Endodermal cell (in vitro differentiated cells): Measurements from ENCODE around the gene IMPDH1. TPM values are rescaled to one million over a fixed set of nuclear protein-coding genes. Genes with fewer than 3 reads are reported as not detected.

Source experiments
- DNase-seq: peaks from one replicate; pipeline ENCODE4 v3.0.0-alpha.2; 2017
- H3K27ac ChIP-seq: 2 replicates; pipeline ENCODE4 v1.5.1; 2013; ENCODE audit warnings: mild to moderate bottlenecking, low read depth, low read length, moderate library complexity
- H3K27me3 ChIP-seq: 2 replicates; pipeline ENCODE4 v1.6.1; 2013; ENCODE audit warnings: mild to moderate bottlenecking, low read length, moderate library complexity; ENCODE audit not compliant: insufficient read depth, control insufficient read depth, poor library complexity, severe bottlenecking
- H3K36me3 ChIP-seq: 2 replicates; pipeline ENCODE4 v1.7.0; 2013; ENCODE audit warnings: mild to moderate bottlenecking, low read length, moderate library complexity; ENCODE audit not compliant: control insufficient read depth, insufficient read depth
- H3K4me1 ChIP-seq: one replicate; pipeline ENCODE4 v1.7.0; 2013; ENCODE audit warnings: low read length; ENCODE audit not compliant: control insufficient read depth, insufficient read depth
- H3K4me3 ChIP-seq: 2 replicates; pipeline ENCODE4 v1.5.1; 2013; ENCODE audit warnings: mild to moderate bottlenecking, low read length, moderate library complexity
- H3K9ac ChIP-seq: 2 replicates; pipeline ENCODE4 v1.6.1; 2013; ENCODE audit warnings: mild to moderate bottlenecking, low read length, moderate library complexity; ENCODE audit not compliant: poor library complexity, severe bottlenecking; ENCODE audit errors: extremely low read depth
- H3K9me3 ChIP-seq: 2 replicates; pipeline ENCODE4 v1.6.1; 2013; ENCODE audit warnings: mild to moderate bottlenecking, low read length, moderate library complexity; ENCODE audit not compliant: control insufficient read depth
- H3K27ac Mint-ChIP-seq: 2 replicates; pipeline ENCODE4 v1.8.0; 2020; ENCODE audit warnings: mixed read lengths
- H3K27me3 Mint-ChIP-seq: 2 replicates; pipeline ENCODE4 v1.8.0; 2021; ENCODE audit warnings: mild to moderate bottlenecking, mixed read lengths; ENCODE audit not compliant: insufficient read depth
- H3K36me3 Mint-ChIP-seq: 2 replicates; pipeline ENCODE4 v1.8.0; 2020; ENCODE audit warnings: low read depth, mixed read lengths
- H3K4me1 Mint-ChIP-seq: 2 replicates; pipeline ENCODE4 v1.8.0; 2020; ENCODE audit warnings: mixed read lengths
- H3K4me3 Mint-ChIP-seq: 2 replicates; pipeline ENCODE4 v1.8.0; 2020; ENCODE audit warnings: mild to moderate bottlenecking, moderate library complexity, mixed read lengths
- H3K9me3 Mint-ChIP-seq: 2 replicates; pipeline ENCODE4 v1.8.0; 2020; ENCODE audit warnings: mild to moderate bottlenecking, mixed read lengths
- WGBS, 2 experiments: methylation state at CpG; one replicate each; pipeline versions ENCODE4 v1.1.5 to v1.1.7; 2013; ENCODE audit warnings: missing lambda C conversion rate in 2 of 2, mixed read lengths in 1 of 2; ENCODE audit not compliant: insufficient coverage in 1 of 2, insufficient read length in 1 of 2; 5-methylcytosine and 5-hydroxymethylcytosine counted together
- total RNA-seq, 2 donors: library from RNA; stranded (reverse); fragmentation: NEBNext Ultra II Directional in 1 of 2; extraction: Animal tissue kit (Norgen Biotek cat#: 25700) in 1 of 2; gene quantifications; 2 replicates in 1 of 2; 3 replicates in 1 of 2; pipeline ENCODE4 v1.2.1, GENCODE V29; 2021
- TF ChIP-seq, protein P1 (sequence below): fragments of 200-600 bp; sonication (generic); conservative IDR thresholded peaks from 2 replicates; pipeline ENCODE4 v1.5.0; 2021; ENCODE audit warnings: antibody characterized with exemption, mild to moderate bottlenecking

Gene IMPDH1
- total RNA-seq, 2 donors from 2014 or later, result 13.4 to 16.5 TPM

DNA sequence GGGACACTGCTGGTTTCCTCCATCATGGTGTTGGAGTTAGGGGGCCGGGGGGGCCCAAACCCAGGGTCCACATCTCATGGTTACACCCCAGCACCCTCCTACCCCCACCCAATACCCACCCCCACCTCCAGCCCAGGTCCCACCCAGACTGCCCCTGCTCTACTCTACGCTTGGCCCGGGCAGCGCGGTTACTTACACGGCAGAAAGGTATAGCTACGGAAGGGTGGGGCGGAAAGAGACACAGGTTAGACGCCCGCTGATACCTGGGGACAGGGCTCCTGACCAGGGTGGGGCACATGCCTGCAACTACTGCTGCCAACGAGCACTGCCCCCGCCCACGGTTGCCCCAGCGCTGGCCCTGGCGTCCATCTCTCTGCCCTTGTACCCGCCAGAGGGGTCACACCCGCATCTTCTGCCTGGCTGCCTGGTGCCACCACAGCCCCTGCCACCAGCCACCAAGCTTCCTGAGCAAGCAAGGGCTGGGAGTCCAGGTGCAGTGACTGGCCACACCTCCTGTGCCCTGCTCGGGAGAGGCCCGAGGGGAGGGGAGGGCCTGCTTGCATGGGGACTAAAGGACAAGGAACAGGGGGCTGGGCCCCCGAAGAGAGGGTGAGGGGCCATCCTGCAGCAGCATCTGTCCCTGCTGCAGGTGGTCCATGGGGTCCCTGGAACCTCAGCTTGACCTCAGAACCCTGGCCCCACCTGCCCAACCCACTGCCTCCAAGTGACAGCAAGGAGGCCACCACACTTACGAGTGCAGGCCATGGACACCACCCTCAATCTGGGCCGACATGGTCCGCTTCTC, 16.1 kb downstream of the IMPDH1 start:
- no peaks in the 10 kb centered on the region for H3K4me1 Mint-ChIP-seq
- Histone ChIP-seq H3K27ac (no peak overlapping the region), H3K9me3 (no peaks in the 10 kb centered on the region), H3K27me3 (peaks cover 5% of the 10 kb centered on the region), H3K9ac (no peak overlapping the region), H3K36me3 (no peaks in the 10 kb centered on the region), H3K4me3 (no peak overlapping the region), H3K4me1 (no peaks in the 10 kb centered on the region)
- 93 to 98% methylated on average over 11 to 22 of the region's 23 CpGs for WGBS, 2 experiments
- H3K4me3 Mint-ChIP-seq, result no peak overlapping the region
- no peak for DNase-seq
- no peak overlapping the region for H3K27ac Mint-ChIP-seq
- no peaks in the 10 kb centered on the region for H3K9me3 Mint-ChIP-seq
- H3K27me3 Mint-ChIP-seq, result peaks cover 13% of the 10 kb centered on the region
- TF ChIP-seq, protein P1, sequence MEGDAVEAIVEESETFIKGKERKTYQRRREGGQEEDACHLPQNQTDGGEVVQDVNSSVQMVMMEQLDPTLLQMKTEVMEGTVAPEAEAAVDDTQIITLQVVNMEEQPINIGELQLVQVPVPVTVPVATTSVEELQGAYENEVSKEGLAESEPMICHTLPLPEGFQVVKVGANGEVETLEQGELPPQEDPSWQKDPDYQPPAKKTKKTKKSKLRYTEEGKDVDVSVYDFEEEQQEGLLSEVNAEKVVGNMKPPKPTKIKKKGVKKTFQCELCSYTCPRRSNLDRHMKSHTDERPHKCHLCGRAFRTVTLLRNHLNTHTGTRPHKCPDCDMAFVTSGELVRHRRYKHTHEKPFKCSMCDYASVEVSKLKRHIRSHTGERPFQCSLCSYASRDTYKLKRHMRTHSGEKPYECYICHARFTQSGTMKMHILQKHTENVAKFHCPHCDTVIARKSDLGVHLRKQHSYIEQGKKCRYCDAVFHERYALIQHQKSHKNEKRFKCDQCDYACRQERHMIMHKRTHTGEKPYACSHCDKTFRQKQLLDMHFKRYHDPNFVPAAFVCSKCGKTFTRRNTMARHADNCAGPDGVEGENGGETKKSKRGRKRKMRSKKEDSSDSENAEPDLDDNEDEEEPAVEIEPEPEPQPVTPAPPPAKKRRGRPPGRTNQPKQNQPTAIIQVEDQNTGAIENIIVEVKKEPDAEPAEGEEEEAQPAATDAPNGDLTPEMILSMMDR, result no peak
- H3K36me3 Mint-ChIP-seq, result peaks cover 3% of the 10 kb centered on the region

DNA sequence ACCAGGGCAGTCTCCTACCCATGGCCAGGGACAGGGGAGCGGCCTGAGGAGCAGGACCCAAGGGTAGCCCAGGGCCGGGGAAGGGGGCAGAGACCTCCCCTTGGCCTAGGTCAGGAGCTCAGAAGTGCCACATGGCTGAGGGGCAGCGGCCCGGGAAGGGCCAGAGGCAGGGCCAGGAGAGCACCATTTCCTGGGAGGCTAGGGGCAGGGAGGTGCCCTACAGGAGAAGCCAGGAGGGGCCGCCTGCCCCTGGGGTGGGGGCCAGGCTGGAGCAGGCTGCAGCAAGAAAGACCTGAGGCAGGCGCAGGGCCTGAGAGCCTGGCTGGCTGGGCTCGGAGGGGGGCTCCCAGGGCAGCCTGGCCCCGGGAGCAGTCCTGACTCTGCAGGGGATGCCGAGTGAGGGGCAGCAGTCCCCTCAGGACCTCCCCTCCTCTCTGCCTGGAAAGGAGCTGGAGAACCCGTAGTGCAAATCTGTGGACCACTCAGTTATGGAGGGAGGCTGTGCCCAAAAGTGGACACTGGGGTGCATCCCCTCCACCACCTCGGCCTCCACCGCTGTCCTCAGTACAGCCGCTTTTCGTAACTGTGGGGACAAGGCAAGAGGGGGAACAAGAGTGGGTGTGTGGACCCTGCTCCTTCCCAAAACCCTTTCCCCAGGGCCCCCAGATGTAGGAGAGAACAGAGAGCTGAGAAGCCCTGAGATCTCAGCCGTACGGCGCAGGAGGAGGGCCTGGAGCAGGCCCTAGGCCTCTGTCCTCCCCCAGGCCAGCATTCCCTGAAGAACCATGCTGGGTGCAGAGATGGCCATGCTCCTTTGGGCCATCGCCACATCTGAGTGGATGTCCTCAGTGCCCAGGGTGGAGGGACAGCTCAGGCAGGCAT, 17.1 kb downstream of the IMPDH1 start:
- no peak for DNase-seq
- H3K27ac ChIP-seq, result no peak overlapping the region
- no peaks in the 10 kb centered on the region for H3K36me3 ChIP-seq
- no peak overlapping the region for H3K9ac ChIP-seq
- H3K27ac Mint-ChIP-seq, result no peak overlapping the region
- H3K4me1 Mint-ChIP-seq, result no peaks in the 10 kb centered on the region
- H3K4me1 ChIP-seq, result no peaks in the 10 kb centered on the region
- H3K27me3 ChIP-seq, result peaks cover 15% of the 10 kb centered on the region
- peaks cover 22% of the 10 kb centered on the region for H3K27me3 Mint-ChIP-seq
- no peaks in the 10 kb centered on the region for H3K9me3 ChIP-seq
- H3K9me3 Mint-ChIP-seq, result no peaks in the 10 kb centered on the region
- 92 to 93% methylated on average over 7 to 18 of the region's 18 CpGs for WGBS, 2 experiments
- TF ChIP-seq, protein P1, result no peak
- no peaks in the 10 kb centered on the region for H3K36me3 Mint-ChIP-seq
- H3K4me3 ChIP-seq, result no peak overlapping the region
- no peak overlapping the region for H3K4me3 Mint-ChIP-seq

DNA sequence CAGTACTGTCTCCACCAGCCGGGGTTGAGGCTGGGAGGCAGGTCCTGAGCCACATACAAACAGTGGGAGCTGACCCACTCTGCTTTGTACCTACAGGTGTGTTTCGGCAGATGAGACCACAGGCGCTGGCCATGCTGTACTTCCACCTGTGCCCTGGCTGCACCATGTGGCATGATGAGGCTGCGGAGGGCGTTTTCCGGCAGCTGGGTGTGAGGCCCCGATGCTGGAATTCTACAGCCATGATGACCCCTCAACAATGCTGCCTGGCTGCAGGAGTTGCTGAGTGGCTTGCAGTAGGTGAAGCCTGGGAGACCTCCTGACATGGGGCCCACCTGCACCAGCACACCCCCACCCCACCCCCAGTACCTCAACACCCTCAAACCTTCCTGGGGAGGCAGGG, 18.0 kb downstream of the IMPDH1 start:
- H3K9me3 Mint-ChIP-seq, result no peaks in the 10 kb centered on the region
- H3K27ac Mint-ChIP-seq, result no peak overlapping the region
- Histone ChIP-seq H3K9me3 (no peaks in the 10 kb centered on the region), H3K36me3 (no peaks in the 10 kb centered on the region), H3K4me1 (no peaks in the 10 kb centered on the region), H3K9ac (no peak overlapping the region), H3K27me3 (peaks cover 18% of the 10 kb centered on the region), H3K27ac (no peak overlapping the region), H3K4me3 (no peak overlapping the region)
- 94 to 98% methylated on average over 7 of the region's 7 CpGs for WGBS, 2 experiments
- no peak overlapping the region for H3K4me3 Mint-ChIP-seq
- no peaks in the 10 kb centered on the region for H3K4me1 Mint-ChIP-seq
- TF ChIP-seq, protein P1, result no peak
- DNase-seq, result no peak
- peaks cover 31% of the 10 kb centered on the region for H3K27me3 Mint-ChIP-seq
- H3K36me3 Mint-ChIP-seq, result no peaks in the 10 kb centered on the region
